GM12874 (cell line): ENCODE measurements around the gene CADM1.

ENCODE experiments used
- CTCF ChIP-seq: IDR thresholded peaks from 2 replicates; pipeline ENCODE4 v1.5.1; 2011; ENCODE audit warnings: low read depth, mild to moderate bottlenecking, control low read depth, low read length, moderate library complexity; ENCODE audit not compliant: insufficient read depth

The CADM1 gene

GRCh38 chr11:115129473-115130289, 374.5 kb downstream of the CADM1 start:
- no peak for TF ChIP-seq CTCF

GRCh38 chr11:115128226-115128625, 376.0 kb downstream of the CADM1 start:
- no peak for TF ChIP-seq CTCF

DNA sequence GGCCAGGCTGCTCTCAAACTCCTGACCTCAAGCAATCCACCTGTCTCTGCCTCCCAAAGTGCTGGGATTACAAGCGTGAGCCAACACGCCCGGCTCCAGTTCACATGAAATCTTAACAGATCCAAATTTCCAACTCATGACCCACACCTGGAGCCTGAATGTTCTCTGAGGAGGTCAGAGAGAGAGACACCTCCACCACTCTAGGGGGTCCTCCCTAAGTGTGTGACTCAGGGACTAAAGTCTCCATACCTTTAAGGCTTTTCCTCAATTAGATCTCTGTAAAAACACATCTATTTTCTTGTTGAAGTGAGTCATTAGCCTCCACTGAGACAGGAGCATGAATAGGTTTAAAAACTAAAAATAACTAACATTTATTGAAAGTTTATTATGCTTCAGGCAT, 376.4 kb downstream of the CADM1 start:
- TF ChIP-seq CTCF, result no peak

GRCh38 chr11:115126515-115127208, 377.6 kb downstream of the CADM1 start:
- no peak for TF ChIP-seq CTCF

GRCh38 chr11:115126092-115126491, 378.1 kb downstream of the CADM1 start:
- TF ChIP-seq CTCF, result no peak

- TF ChIP-seq CTCF, result no peak
Measured at GRCh38 chr11:115124786-115125185, 379.4 kb downstream of the CADM1 start.

DNA sequence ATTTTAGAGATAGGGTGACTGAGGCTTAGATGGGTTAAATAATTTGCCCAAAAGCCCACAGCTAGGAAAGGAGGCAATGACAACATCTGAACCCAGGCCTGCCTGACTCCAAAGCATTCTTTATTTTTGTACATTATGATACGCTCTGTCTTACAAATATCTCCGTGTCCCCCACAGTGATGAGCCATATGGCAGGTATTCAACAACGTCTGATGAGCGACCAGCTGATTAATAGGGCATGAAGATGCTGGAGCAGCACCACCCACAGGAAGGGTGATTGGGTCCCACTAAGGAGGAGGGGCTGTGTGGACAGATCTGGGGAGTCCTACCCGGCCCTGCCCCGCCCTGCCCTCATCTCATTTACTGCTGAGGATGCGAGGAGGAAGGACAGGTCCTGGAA, 380.6 kb downstream of the CADM1 start:
- TF ChIP-seq CTCF, result no peak
